GM12874 (cell line): ENCODE measurements around the gene CCDC175.

ENCODE experiments used
- TF ChIP-seq, protein P1 (sequence below): IDR thresholded peaks from 2 replicates; pipeline ENCODE4 v1.5.1; 2011; ENCODE audit warnings: low read depth, mild to moderate bottlenecking, control low read depth, low read length, moderate library complexity; ENCODE audit not compliant: insufficient read depth

The CCDC175 gene

DNA sequence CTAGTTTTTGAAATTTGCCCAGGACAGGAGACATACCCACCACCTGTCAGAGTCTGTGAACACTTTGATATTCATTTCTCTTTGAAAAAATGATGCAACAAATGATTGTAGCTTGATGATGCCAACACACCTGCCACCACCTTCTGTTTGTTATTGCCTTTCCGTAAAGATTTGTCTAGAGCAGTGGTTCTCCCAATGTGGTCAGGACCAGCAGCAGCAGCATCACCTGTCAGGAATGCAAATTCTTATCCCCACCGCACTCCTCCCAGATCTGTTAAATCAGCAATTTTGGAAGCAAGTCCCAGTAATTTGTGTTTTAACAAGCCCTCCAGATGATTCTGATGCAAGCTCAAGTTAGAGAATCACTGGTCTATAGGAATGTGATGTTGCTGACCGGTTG is 9.9 kb downstream of the CCDC175 start:
- TF ChIP-seq, protein P1, sequence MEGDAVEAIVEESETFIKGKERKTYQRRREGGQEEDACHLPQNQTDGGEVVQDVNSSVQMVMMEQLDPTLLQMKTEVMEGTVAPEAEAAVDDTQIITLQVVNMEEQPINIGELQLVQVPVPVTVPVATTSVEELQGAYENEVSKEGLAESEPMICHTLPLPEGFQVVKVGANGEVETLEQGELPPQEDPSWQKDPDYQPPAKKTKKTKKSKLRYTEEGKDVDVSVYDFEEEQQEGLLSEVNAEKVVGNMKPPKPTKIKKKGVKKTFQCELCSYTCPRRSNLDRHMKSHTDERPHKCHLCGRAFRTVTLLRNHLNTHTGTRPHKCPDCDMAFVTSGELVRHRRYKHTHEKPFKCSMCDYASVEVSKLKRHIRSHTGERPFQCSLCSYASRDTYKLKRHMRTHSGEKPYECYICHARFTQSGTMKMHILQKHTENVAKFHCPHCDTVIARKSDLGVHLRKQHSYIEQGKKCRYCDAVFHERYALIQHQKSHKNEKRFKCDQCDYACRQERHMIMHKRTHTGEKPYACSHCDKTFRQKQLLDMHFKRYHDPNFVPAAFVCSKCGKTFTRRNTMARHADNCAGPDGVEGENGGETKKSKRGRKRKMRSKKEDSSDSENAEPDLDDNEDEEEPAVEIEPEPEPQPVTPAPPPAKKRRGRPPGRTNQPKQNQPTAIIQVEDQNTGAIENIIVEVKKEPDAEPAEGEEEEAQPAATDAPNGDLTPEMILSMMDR = no peak

DNA sequence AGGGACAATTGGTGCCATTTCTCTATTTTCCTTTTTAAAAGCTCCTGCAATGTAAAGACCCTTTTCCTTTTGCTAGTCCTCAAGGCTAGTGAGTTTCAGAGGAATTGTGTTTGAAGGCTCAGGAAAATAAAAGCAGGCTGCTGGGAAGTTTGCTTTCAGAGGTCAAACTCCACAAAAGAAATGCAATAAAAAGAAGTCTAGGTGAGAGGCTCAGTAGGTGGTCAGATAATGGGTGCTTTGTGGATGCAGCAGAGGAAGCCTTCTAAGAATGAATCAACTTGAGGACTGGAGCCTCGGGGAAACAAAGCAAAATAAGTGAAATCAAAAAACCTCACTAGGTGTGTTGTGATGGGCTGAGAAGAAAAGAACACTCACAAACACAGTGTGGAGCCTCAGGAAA is 10.3 kb downstream of the CCDC175 start:
- TF ChIP-seq, protein P1 = no peak

DNA sequence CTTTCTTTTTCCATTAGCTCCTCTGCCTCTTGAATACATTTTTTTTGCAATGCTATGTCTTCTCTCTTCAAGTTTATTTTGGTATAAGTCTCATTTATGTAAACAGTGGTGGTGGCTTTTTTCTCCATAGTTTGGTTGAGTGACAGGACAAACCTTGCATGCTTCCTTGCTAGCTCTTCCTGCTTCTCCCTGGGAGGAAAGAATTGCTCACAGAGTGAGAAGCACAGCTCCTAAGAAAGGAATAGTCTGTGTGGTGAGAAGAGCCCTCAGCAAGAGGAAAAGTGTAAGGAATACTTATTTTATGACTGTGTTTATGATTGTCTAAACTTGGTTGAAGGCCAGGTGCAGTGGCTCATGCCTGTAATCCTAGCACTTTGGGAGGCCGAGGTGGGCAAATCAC is 11.5 kb downstream of the CCDC175 start:
- TF ChIP-seq, protein P1 = no peak

DNA sequence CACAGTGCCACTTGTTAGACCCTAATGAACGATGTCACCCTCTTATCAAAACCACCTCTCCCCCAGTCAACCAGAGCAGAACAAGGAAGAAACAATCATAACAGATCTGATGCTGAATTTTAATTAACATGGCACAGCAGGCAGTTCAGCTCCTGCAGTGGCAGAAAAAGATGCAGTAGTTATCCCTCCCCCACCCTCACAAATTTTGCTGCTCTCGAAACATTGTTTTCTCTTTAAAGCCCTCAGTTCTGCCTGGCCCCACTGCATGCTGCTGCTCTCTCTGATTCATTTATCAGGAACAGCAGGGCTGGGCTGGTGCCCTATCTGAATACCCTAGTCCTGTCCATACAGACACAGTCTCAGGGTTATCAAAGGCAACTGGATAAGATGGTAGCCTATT is 12.2 kb downstream of the CCDC175 start:
- TF ChIP-seq, protein P1 = no peak

DNA sequence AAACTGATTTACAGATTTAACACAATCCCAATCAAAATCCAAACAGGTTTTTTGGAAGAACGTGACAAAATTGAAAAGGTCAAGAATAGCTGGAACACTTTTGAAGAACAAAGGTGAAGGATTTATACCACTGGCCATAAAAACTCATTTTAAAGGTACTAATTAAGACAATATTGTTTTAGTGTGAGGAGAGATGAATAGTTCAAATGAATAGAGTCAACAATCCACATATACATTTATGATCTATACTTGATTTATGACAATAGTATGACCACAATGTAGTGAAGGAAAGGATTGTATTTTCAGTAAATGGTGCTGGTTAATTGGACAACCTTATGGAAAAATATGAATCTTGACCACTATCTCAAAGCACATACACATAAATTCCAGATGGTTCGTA is 29.3 kb downstream of the CCDC175 start:
- TF ChIP-seq, protein P1 = no peak

DNA sequence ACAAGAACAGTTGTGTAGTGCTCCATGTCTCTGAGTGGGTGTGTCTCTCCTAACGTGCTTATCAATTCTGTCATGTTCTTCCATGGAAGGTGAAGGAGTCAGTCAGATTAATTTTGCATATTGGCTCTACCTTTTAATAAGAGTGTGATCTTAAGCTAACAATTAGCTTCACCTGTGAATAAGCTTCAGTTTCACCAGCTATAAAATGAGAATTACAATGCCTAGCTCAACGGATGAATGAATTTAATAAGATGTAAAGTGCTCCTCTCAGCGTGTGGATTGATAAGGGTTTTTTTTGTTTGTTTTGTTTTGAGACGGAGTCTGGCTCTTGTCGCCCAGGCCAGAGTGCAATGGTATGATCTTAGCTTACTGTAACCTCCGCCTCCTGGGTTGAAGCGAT is 32.7 kb downstream of the CCDC175 start:
- TF ChIP-seq, protein P1 = no peak

DNA sequence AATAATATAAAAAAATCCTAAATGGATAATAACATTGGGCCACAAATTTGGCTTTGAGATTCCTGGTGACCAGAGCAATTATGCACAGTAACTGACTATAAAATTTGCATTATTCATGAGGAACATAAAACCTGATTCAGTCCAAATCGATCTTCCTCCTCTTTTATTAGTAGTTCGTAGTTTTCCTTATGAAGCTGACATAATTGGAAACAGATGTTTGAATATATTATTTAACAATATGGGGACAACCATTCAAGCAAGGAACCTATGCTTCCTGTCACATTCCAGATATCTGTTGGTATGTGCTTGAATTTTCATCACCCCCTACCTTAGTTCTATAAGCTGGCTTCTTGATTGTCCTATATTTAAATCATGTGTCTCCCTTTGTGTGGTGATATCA is 34.9 kb downstream of the CCDC175 start:
- TF ChIP-seq, protein P1 = no peak

DNA sequence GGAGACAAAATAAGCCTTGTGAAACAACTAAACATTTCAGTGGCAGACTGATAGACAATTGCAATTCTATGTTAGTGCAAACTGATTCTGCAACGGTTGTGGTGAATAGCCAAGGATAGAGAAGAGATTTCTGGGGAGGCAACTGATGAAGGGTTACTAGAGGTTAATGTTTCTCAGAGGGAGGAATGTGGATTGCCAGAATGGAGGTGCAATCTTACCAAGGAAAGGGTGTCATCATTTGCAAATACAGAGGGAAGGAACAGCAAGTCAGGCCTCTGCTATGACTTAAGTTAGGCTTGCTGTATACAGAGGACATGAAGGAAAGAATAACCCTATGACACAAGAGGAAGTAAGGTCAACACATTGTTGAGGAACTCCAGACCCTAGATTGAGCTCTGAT is 35.8 kb downstream of the CCDC175 start:
- TF ChIP-seq, protein P1 = no peak
